ENCODE data around the gene CAMKK1.

DNA sequence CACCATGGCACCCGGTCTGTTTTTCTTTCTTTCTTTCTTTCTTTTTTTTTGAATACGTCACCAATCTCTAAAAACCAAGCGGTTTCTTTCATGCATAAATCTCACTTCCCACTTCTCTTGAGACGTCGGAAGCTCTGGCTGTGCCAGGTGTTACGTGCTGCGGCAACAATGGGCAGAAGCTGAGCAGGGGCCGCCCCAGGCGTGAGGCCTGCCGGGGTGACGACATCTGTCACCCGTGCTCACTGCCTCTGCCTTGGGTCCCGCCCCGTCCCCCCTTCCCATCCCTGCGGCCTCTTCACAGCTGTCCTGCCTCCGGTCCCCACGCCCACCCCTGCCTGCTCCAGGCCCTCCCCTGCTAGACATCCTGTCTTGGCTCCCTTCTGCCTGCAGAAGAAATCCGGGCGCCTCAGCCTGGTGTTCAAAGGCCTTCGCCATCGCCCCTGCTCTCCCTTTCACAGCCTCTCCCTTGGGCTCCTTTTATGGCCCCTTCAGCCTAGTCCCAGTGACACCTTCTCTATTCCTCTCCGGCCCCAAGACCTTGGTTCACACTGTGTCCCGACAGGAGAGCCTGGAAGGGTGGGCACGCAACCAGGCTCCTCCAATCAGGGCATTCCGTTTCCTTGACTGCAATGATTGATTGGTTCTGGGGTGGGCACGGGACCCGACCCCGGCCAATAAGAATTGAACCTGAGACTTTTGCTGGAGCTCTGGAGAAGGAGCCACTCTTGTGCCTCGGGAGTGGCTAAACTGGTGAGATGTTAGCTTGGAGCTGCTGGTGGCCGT lies 18.6 kb upstream of the CAMKK1 start:
- TF ChIP-seq CTCF (IDR thresholded peaks at IDR 0.05; ENCODE audit: borderline replicate concordance, extremely low read depth, low read length, poor library complexity, severe bottlenecking) (peak; percentile 24), EZH2 (IDR thresholded peaks at IDR 0.05; ENCODE audit: borderline replicate concordance, low read depth, low read length, severe bottlenecking) (no peak)

Data from DND-41 (cell line).